Esophagus muscularis mucosa (tissue), 4 donors: ENCODE measurements around the gene ZNF780A.

Experiments
- CTCF ChIP-seq, 3 experiments: fragments of 200-600 bp in 2 of 3; fragments of 450-650 bp in 1 of 3; sonication (generic) in 2 of 3; IDR thresholded peaks; one replicate each; pipeline ENCODE4 v1.5.1; 2017 to 2019; ENCODE audit warnings: antibody characterized with exemption in 3 of 3, mild to moderate bottlenecking in 2 of 3, moderate library complexity in 1 of 3
- EP300 ChIP-seq: sonication (generic); formaldehyde crosslinking; IDR thresholded peaks from one replicate; pipeline ENCODE4 v1.6.1; 2017; ENCODE audit warnings: antibody characterized with exemption
- POLR2A ChIP-seq: fragments of 450-650 bp; IDR thresholded peaks from one replicate; pipeline ENCODE4 v1.6.1; 2017; ENCODE audit warnings: antibody characterized with exemption, moderate library complexity, mild to moderate bottlenecking, low read depth
- POLR2AphosphoS5 ChIP-seq, 2 donors: sonication (generic); formaldehyde crosslinking; IDR thresholded peaks; one replicate each; pipeline ENCODE4 v1.6.1; 2017; ENCODE audit warnings: antibody characterized with exemption in 2 of 2

DNA sequence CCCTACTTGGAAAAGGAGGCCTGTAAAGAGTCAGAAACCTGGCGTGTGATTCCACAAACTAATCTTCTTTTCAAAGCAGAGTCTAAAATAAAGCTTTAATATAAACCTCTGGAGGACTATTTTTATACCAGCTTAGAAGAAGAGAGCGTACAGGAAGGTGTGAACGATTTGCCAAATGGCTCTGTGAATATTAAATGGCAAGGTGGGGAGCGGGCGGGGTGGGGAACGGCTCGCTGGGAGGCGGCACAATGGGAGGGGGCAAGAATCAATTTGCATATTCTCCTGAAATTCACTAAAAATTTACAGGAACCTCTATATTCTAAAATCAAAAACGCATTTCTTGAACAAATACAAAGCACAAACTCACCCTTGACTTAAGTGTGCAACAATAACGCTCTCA, 35.7 kb downstream of the ZNF780A start:
- TF ChIP-seq CTCF (IDR thresholded peaks at IDR 0.05) = no peak
- no peak for TF ChIP-seq POLR2A
- no peak for TF ChIP-seq POLR2AphosphoS5 (IDR thresholded peaks at IDR 0.05)
- no peak for TF ChIP-seq EP300
